ENCODE data around the gene MYORG. TPM values are rescaled to one million over a fixed set of nuclear protein-coding genes. Genes with fewer than 3 reads are reported as not detected.

Gene MYORG
- total RNA-seq, 3 donors from 2014 or later (not counting 1 experiment from before 2014, with no cell fraction given): 0.58 to 0.93 (median 0.92) TPM

- intact Hi-C loops (cut with micrococcal nuclease): loop anchor here (10.0 kb wide), 1 partner anchor 327 kb away; the partner anchor contains the start of gene UBAP2
- Histone ChIP-seq H3K9me3 (ENCODE audit: control insufficient read depth, insufficient read depth, low read length) (no peaks in the 10 kb centered on the region), H3K4me1 (ENCODE audit: control insufficient read depth, insufficient read depth, low read length) (peaks cover 12% of the 10 kb centered on the region), H3K36me3 (ENCODE audit: control insufficient read depth, insufficient read depth, low read length) (no peaks in the 10 kb centered on the region), H3K4me3 (ENCODE audit: low read length) (no peak overlapping the region), H3K27ac (ENCODE audit: low read length) (no peak overlapping the region), H3K27me3 (ENCODE audit: control insufficient read depth, insufficient read depth, low read length) (no peaks in the 10 kb centered on the region)
- Mint-ChIP-seq H3K4me1 (peaks cover 10 to 15% of the 10 kb centered on the region in 2 donors), H3K4me3 (no peak overlapping the region), H3K27me3 (ENCODE audit: low read depth in 2 of 2) (no peaks in the 10 kb centered on the region), H3K27ac (no peak overlapping the region), H3K36me3 (no peaks in the 10 kb centered on the region), H3K9me3 (no peaks in the 10 kb centered on the region)
- WGBS (ENCODE audit: insufficient coverage): 98% methylated on average over 60 of the region's 60 CpGs
- DNase-seq (no peak), ATAC-seq (no peak)
- no peak for TF ChIP-seq CTCF (IDR thresholded peaks at IDR 0.05)
Observed at GRCh38 chr9:34371886-34372466, 4.7 kb downstream of the MYORG start.

- no peak for TF ChIP-seq CTCF (IDR thresholded peaks at IDR 0.05)
- 94% methylated on average over 105 of the region's 105 CpGs for WGBS (ENCODE audit: insufficient coverage)
- peaks cover 6 to 13% of the 10 kb centered on the region in 2 donors for H3K4me1 Mint-ChIP-seq
- H3K27ac Mint-ChIP-seq: no peak overlapping the region
- peak in 1 of 2 donors; percentile 30 for DNase-seq
- no peaks in the 10 kb centered on the region for H3K9me3 ChIP-seq (ENCODE audit: control insufficient read depth, insufficient read depth, low read length)
- peaks cover 8% of the 10 kb centered on the region for H3K4me1 ChIP-seq (ENCODE audit: control insufficient read depth, insufficient read depth, low read length)
- H3K27me3 ChIP-seq (ENCODE audit: control insufficient read depth, insufficient read depth, low read length): no peaks in the 10 kb centered on the region
- no peaks in the 10 kb centered on the region for H3K9me3 Mint-ChIP-seq
- H3K36me3 ChIP-seq (ENCODE audit: control insufficient read depth, insufficient read depth, low read length): no peaks in the 10 kb centered on the region
- no peak overlapping the region for H3K4me3 ChIP-seq (ENCODE audit: low read length)
- ATAC-seq: peak in 2 of 3 donors; percentile 47 to 63
- no peak overlapping the region for H3K27ac ChIP-seq (ENCODE audit: low read length)
- no peaks in the 10 kb centered on the region for H3K36me3 Mint-ChIP-seq
- peak overlapping the region; percentile 73 for H3K4me3 Mint-ChIP-seq
- H3K27me3 Mint-ChIP-seq (ENCODE audit: low read depth in 2 of 2): no peaks in the 10 kb centered on the region
- intact Hi-C loops (cut with micrococcal nuclease): loop anchor here (10.0 kb wide), 1 partner anchor 326 kb away; the partner anchor contains the start of gene UBAP2
Observed at GRCh38 chr9:34370970-34371880, 5.5 kb downstream of the MYORG start.

GRCh38 chr9:34370335-34370969, 6.2 kb downstream of the MYORG start:
- ATAC-seq (no peak), DNase-seq (no peak)
- H3K9me3 ChIP-seq (ENCODE audit: control insufficient read depth, insufficient read depth, low read length): no peaks in the 10 kb centered on the region
- Mint-ChIP-seq H3K27ac (no peak overlapping the region), H3K4me3 (no peak overlapping the region), H3K36me3 (no peaks in the 10 kb centered on the region), H3K9me3 (no peaks in the 10 kb centered on the region), H3K4me1 (peaks cover 0 to 6% of the 10 kb centered on the region in 2 donors), H3K27me3 (ENCODE audit: low read depth in 2 of 2) (no peaks in the 10 kb centered on the region)
- no peak overlapping the region for H3K27ac ChIP-seq (ENCODE audit: low read length)
- H3K4me3 ChIP-seq (ENCODE audit: low read length): no peak overlapping the region
- 93% methylated on average over 21 of the region's 23 CpGs for WGBS (ENCODE audit: insufficient coverage)
- no peaks in the 10 kb centered on the region for H3K36me3 ChIP-seq (ENCODE audit: control insufficient read depth, insufficient read depth, low read length)
- peaks cover under 1% of the 10 kb centered on the region for H3K4me1 ChIP-seq (ENCODE audit: control insufficient read depth, insufficient read depth, low read length)
- TF ChIP-seq CTCF (IDR thresholded peaks at IDR 0.05): no peak
- no peaks in the 10 kb centered on the region for H3K27me3 ChIP-seq (ENCODE audit: control insufficient read depth, insufficient read depth, low read length)
- intact Hi-C loops (cut with micrococcal nuclease): loop anchor here (10.0 kb wide), 1 partner anchor 326 kb away; the partner anchor contains the start of gene UBAP2
